NT2/D1 (cell line): ENCODE measurements around the gene SLC25A53.

ENCODE experiments used
- SUZ12 ChIP-seq: IDR thresholded peaks from 2 replicates; pipeline ENCODE4 v1.6.1; 2011; ENCODE audit not compliant: insufficient read length, insufficient read depth; ENCODE audit errors: extremely low read depth
- YY1 ChIP-seq: IDR thresholded peaks from 2 replicates; pipeline ENCODE4 v1.6.1; 2011; ENCODE audit not compliant: insufficient read length, insufficient read depth
- ZNF274 ChIP-seq: IDR thresholded peaks from 2 replicates; pipeline ENCODE4 v1.6.1; 2011; ENCODE audit warnings: mild to moderate bottlenecking, low read depth, low read length

DNA sequence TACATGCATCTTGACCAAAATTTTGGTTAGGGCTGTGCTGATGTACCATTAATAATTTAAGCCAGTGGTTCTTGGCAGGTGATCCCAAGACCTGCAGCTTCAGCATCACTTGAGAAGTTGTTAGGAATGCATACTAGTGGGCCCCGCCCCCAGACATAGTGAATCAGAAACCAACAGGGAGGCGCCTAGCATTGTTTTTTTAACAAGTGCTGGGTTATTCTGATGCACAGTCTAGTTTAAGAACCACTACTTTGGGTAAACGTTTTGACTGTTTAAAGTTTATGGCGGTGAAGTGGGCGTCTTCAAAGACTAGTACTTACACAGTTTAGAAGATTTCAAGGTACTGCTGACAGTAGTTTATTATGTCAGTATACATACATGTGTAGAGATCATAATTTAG lies 33.0 kb upstream of the SLC25A53 start:
- TF ChIP-seq SUZ12 = no peak
- no peak for TF ChIP-seq YY1
- TF ChIP-seq ZNF274 = no peak
